Panc1 (cell line): ENCODE data around the gene OGFOD2. TPM values are rescaled to one million over a fixed set of nuclear protein-coding genes. Genes with fewer than 3 reads are reported as not detected.

Experiments used
- ATAC-seq: fragments of 200-7000 bp; cut with Tn5 transposase; 2 replicates; pipeline ENCODE4 v1.9.1; 2020; ENCODE audit warnings: mild to moderate bottlenecking, moderate library complexity
- BruUV-seq: library from RNA; stranded (reverse); fragments of 400-500 nt; replicated peaks from 2 replicates; lab custom pipeline; 2021; lab: Mats Ljungman, UMichigan
- CTCF ChIA-PET: fragments of 300-600 bp; sonication (Branson Sonifier 250); formaldehyde crosslinking; loops from one replicate; lab custom pipeline; 2022; ENCODE audit warnings: antibody characterized with exemption; lab: Charles Lee
- POLR2A ChIA-PET: fragments of 300-600 bp; sonication (Branson Sonifier 250); formaldehyde crosslinking; loops from one replicate; lab custom pipeline; 2022; ENCODE audit warnings: antibody characterized with exemption; lab: Charles Lee
- DNase-seq: peaks from one replicate; pipeline ENCODE4 v3.0.0-alpha.2; 2010; ENCODE audit warnings: low read depth, low spot score
- H3K27ac ChIP-seq: 2 replicates; pipeline ENCODE4 v1.5.1; 2011; ENCODE audit warnings: mild to moderate bottlenecking, low read length, inconsistent platforms
- H3K27me3 ChIP-seq: fragments of 200-500 bp; sonication (Bioruptor generic); 2 replicates; pipeline ENCODE4 v1.6.0; 2014; ENCODE audit warnings: low read length, inconsistent platforms; ENCODE audit not compliant: control insufficient read depth, insufficient read depth
- H3K36me3 ChIP-seq: fragments of 200-500 bp; sonication (Bioruptor generic); 2 replicates; pipeline ENCODE4 v1.5.1; 2014; ENCODE audit warnings: inconsistent platforms, mild to moderate bottlenecking, low read length, moderate library complexity; ENCODE audit not compliant: control insufficient read depth, insufficient read depth
- H3K4me1 ChIP-seq: 2 replicates; pipeline ENCODE4 v1.5.1; 2011; ENCODE audit warnings: inconsistent platforms, mild to moderate bottlenecking, low read length, moderate library complexity; ENCODE audit not compliant: control insufficient read depth, insufficient read depth
- H3K4me3 ChIP-seq, 2 experiments: 2 replicates each; pipeline ENCODE4 v1.5.1; 2011 to 2012; ENCODE audit warnings: low read depth in 2 of 2, low read length in 2 of 2, mild to moderate bottlenecking in 2 of 2, inconsistent platforms in 1 of 2, moderate library complexity in 1 of 2
- H3K9me3 ChIP-seq: fragments of 200-500 bp; sonication (Bioruptor generic); 2 replicates; pipeline ENCODE4 v1.5.1; 2014; ENCODE audit warnings: low read depth, mild to moderate bottlenecking, inconsistent platforms, low read length, moderate library complexity; ENCODE audit not compliant: control insufficient read depth, insufficient read depth
- POLR2AphosphoS5 ChIP-seq: IDR thresholded peaks from 2 replicates; pipeline ENCODE4 v1.6.1; 2012; ENCODE audit warnings: mild to moderate bottlenecking, low read depth, low read length, moderate library complexity
- SIN3A ChIP-seq: IDR thresholded peaks from 2 replicates; pipeline ENCODE4 v1.6.1; 2012; ENCODE audit warnings: low read depth, mild to moderate bottlenecking, low read length, moderate library complexity, borderline replicate concordance; ENCODE audit not compliant: insufficient read depth
- TCF7L2 ChIP-seq: IDR thresholded peaks from 2 replicates; pipeline ENCODE4 v1.6.1; 2011; ENCODE audit warnings: mild to moderate bottlenecking, low read depth, low read length, inconsistent platforms
- in situ Hi-C: cut with HindIII; loops from 2 replicates; pipeline ENCODE4 v1.10.0; 2016; ENCODE audit warnings: low sequenced_read_pairs, low pct_unique_long_range_greater_than_20kb
- intact Hi-C: fragments of 100-400 bp; cut with micrococcal nuclease; formaldehyde crosslinking; loops from one replicate; pipeline ENCODE4 v1.10.0; 2022; ENCODE audit not compliant: unreplicated experiment
- total RNA-seq: library from RNA; stranded (reverse); gene quantifications from one replicate; pipeline ENCODE4 v1.2.1, GENCODE V29; 2021; ENCODE audit not compliant: unreplicated experiment
- TF ChIP-seq, protein P1 (sequence below), 2 experiments: IDR thresholded peaks; 2 replicates each; pipeline ENCODE4 v1.6.1; 2011 to 2012; ENCODE audit warnings: low read depth in 2 of 2, control low read depth in 1 of 2, low read length in 1 of 2, mild to moderate bottlenecking in 1 of 2, moderate library complexity in 1 of 2; ENCODE audit not compliant: insufficient read depth in 1 of 2
- TF ChIP-seq, protein P2 (sequence below): fragments of 450-650 bp; IDR thresholded peaks from 2 replicates; pipeline ENCODE4 v1.5.1; 2017; ENCODE audit warnings: mild to moderate bottlenecking

The OGFOD2 gene
- total RNA-seq, 1 experiment from 2014 or later: 32.0 TPM

DNA sequence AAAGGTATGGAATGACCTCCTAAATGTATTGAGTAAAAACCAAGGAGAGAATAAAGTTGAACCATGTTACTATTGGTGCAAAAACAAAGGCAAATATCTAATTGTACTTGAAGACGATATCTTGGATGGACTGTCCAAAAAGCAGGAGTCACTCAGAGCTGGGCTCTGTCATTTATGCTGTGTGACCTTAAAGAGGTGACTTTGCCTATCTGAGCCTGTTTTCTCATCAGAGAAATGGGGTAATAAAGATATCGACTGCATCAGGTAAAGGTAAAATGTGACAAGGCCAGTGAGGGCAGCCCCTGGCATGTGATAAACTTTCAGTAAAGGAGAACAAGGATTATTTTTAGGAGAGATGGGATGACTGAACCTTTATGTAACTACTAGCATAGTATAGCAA, 6.9 kb upstream of the OGFOD2 start:
- no peaks in the 10 kb centered on the region; the same call in 1 of the 2 replicates for H3K36me3 ChIP-seq
- DNase-seq (no peak), ATAC-seq (no peak)
- intact Hi-C loops (no loop called here), in situ Hi-C loops (no loop called here)
- TF ChIP-seq SIN3A (no peak), TCF7L2 (no peak), POLR2AphosphoS5 (no peak)
- TF ChIP-seq, protein P1, sequence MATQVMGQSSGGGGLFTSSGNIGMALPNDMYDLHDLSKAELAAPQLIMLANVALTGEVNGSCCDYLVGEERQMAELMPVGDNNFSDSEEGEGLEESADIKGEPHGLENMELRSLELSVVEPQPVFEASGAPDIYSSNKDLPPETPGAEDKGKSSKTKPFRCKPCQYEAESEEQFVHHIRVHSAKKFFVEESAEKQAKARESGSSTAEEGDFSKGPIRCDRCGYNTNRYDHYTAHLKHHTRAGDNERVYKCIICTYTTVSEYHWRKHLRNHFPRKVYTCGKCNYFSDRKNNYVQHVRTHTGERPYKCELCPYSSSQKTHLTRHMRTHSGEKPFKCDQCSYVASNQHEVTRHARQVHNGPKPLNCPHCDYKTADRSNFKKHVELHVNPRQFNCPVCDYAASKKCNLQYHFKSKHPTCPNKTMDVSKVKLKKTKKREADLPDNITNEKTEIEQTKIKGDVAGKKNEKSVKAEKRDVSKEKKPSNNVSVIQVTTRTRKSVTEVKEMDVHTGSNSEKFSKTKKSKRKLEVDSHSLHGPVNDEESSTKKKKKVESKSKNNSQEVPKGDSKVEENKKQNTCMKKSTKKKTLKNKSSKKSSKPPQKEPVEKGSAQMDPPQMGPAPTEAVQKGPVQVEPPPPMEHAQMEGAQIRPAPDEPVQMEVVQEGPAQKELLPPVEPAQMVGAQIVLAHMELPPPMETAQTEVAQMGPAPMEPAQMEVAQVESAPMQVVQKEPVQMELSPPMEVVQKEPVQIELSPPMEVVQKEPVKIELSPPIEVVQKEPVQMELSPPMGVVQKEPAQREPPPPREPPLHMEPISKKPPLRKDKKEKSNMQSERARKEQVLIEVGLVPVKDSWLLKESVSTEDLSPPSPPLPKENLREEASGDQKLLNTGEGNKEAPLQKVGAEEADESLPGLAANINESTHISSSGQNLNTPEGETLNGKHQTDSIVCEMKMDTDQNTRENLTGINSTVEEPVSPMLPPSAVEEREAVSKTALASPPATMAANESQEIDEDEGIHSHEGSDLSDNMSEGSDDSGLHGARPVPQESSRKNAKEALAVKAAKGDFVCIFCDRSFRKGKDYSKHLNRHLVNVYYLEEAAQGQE (IDR thresholded peaks at IDR 0.05; ENCODE audit: insufficient read depth in 1 of 2, low read depth in 2 of 2, low read length in 1 of 2): no peak
- TF ChIP-seq, protein P2, sequence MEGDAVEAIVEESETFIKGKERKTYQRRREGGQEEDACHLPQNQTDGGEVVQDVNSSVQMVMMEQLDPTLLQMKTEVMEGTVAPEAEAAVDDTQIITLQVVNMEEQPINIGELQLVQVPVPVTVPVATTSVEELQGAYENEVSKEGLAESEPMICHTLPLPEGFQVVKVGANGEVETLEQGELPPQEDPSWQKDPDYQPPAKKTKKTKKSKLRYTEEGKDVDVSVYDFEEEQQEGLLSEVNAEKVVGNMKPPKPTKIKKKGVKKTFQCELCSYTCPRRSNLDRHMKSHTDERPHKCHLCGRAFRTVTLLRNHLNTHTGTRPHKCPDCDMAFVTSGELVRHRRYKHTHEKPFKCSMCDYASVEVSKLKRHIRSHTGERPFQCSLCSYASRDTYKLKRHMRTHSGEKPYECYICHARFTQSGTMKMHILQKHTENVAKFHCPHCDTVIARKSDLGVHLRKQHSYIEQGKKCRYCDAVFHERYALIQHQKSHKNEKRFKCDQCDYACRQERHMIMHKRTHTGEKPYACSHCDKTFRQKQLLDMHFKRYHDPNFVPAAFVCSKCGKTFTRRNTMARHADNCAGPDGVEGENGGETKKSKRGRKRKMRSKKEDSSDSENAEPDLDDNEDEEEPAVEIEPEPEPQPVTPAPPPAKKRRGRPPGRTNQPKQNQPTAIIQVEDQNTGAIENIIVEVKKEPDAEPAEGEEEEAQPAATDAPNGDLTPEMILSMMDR: no peak
- H3K27ac ChIP-seq: no peak overlapping the region
- POLR2A ChIA-PET: no interaction called here
- H3K4me1 ChIP-seq: peaks cover 26% of the 10 kb centered on the region
- no peak overlapping the region for H3K4me3 ChIP-seq
- no peaks in the 10 kb centered on the region for H3K9me3 ChIP-seq
- CTCF ChIA-PET: interaction anchor here (0.7 kb wide), 1 partner anchor 184 kb away, joined by 9 read pairs; no protein-coding TSS in a partner anchor
- BruUV-seq: no TSS peak
- H3K27me3 ChIP-seq: no peaks in the 10 kb centered on the region

DNA sequence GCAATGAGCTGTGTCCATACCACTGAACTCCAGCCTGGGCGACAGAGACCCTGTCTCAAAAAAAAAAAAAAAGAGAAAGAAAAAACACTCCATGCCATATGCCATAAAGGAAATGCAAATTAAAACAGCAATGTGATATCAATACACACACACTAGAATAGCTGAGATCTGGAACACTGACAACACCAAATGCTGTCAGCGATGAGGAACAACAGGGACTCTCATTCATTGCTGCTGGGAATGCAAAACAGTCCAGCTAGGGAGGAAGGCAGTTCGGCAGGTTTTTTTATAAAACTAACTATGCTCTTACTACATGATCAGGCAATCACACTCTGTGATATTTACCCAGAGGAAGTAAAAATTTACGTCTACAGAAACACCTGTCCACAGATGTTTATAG, 5.4 kb upstream of the OGFOD2 start:
- H3K9me3 ChIP-seq: no peaks in the 10 kb centered on the region
- peaks cover 11% of the 10 kb centered on the region for H3K4me1 ChIP-seq
- no peaks in the 10 kb centered on the region for H3K27me3 ChIP-seq
- no peaks in the 10 kb centered on the region; the same call in 1 of the 2 replicates for H3K36me3 ChIP-seq
- H3K27ac ChIP-seq: no peak overlapping the region
- no peak for DNase-seq
- intact Hi-C loops: no loop called here
- CTCF ChIA-PET: interaction anchor here (0.6 kb wide), 1 partner anchor 17 kb away, joined by 3 read pairs; no protein-coding TSS in a partner anchor
- TF ChIP-seq, protein P1 (IDR thresholded peaks at IDR 0.05; ENCODE audit: insufficient read depth in 1 of 2, low read depth in 2 of 2, low read length in 1 of 2): no peak
- TF ChIP-seq TCF7L2: no peak
- POLR2A ChIA-PET: interaction anchor here (0.6 kb wide), 1 partner anchor 22 kb away, joined by 6 read pairs; no protein-coding TSS in a partner anchor
- H3K4me3 ChIP-seq: no peak overlapping the region
- no peak for ATAC-seq
- no TSS peak for BruUV-seq
- in situ Hi-C loops: no loop called here
